HG03378 (cell line): ENCODE measurements around the gene SEMA4D.

Experiments
- ATAC-seq: cut with Tn5 transposase; IDR thresholded peaks from one replicate; pipeline ENCODE4 v1.9.1; 2021; ENCODE audit warnings: mild to moderate bottlenecking, moderate library complexity; ENCODE audit not compliant: unreplicated experiment

SEMA4D gene

DNA sequence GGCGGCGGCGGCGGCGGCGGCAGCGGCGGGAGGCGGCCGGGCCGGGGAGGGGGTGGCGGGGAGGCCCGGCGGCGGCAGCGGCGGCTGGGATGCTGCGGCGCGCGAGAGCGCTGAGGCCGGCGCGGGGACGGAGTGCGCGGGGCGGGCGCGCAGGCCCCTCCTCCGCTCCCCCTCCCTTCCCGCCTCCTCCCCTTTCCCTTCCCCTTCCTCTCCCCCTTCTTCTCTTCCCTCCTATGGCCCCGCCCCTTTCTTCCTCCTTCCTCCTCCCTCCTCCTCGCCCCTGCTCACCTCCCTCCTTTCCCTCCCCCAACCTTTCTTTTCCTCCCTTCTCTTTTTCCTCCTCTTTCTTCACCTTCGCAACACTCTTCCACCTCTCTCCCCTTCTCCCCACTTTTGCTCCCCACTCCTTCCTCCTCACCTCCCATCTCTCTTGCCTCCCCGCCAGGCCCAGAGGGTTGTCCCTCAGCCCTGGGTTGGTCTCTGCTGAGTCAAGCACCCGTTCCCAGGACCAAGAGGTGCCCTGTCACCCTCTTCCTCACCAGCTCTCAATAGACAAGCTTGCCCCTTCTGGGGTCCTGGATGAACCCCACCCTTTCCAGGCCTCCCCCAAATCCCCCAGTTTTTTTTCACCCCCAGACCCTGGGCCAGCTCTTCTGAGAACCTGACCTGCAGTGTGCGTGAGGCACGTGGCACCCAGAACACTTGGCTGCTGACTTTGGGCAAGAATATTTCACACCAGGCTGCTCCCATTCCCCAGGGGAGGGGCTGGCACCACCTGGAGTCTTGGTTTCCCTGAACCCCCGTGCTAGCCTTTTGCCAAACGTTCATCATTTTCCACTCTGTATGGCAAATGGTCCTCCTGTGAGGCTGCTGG is at the start of gene SEMA4D:
TSS of gene SEMA4D (minus strand) at position 136 of the 874 bp plus-strand sequence. CDS start 92,657 bp downstream, outside the sequence.
- ATAC-seq: no peak

DNA sequence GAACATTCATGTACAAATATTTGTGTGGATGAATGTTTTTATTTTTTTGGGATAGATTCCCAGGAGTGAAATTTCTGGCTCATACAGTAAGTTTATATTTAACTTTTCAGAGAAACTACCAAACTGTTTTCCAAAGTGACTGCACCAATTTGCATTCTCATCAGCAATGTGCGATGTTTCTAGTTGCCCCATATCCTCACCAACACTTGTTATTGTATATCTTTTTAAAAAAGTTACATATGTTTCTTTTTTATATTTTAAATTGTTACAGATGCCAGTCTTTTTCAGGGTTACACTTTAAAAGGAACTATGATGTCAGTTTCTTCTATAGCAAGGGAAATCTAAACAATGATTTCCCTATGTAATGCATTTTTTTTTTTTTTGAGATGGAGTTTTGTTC is 49.1 kb upstream of the SEMA4D start:
- ATAC-seq: no peak

GRCh38 chr9:89544279-89544661 is 46.4 kb upstream of the SEMA4D start:
- ATAC-seq: no peak

- ATAC-seq: no peak
Observed at GRCh38 chr9:89543621-89544278, 45.8 kb upstream of the SEMA4D start.

- ATAC-seq: no peak
Observed at GRCh38 chr9:89543111-89543510, 45.2 kb upstream of the SEMA4D start.

DNA sequence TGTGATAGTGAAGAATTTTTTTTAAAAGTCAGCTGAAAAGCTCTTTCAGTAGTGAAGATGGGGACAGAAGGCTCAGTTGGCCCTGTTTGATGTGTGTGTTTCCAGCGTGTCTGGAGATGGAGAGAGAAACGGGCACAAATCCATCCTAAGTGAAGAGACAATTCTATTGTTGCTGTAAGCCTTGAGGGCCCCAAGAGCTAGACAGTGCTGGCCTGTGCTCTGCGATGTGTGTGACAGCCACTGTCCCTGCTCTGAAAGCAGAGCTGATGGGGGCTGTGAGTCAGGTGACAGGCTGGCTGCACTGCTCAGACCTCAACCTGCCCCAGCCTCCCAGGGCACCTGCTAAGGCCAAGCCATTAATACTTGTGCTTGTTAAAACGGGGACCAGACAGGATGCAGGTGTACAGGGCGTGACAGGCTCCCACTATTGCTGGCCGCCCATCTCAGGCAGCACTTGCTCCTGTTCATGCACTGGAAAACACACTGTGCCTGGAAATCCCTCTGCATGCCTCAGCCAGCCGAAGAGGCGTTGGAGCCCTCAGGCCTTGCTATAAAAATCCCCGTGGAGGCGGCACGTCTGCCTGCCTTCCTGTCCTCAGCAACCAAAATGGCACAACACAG is 44.6 kb upstream of the SEMA4D start:
- ATAC-seq: no peak

DNA sequence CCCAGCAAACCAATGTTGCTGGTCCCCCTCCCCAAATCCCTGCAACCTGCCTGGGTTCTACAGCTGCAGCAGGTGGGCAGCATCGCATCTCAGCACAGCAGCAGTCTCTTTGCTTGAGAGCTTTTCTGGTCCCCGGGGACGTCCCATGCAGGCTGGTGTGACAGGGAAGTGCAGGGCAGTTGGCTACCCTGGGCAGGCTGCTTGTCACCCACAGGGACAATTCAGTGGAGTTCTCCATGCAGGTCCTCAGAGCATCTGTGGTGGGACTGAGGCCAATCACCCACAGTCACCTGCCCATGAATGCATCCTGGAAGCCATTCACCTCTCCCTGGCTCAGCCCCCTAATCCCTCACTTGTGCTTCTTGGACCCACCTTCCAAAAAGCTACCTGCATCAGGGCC is 43.9 kb upstream of the SEMA4D start:
- no peak for ATAC-seq

DNA sequence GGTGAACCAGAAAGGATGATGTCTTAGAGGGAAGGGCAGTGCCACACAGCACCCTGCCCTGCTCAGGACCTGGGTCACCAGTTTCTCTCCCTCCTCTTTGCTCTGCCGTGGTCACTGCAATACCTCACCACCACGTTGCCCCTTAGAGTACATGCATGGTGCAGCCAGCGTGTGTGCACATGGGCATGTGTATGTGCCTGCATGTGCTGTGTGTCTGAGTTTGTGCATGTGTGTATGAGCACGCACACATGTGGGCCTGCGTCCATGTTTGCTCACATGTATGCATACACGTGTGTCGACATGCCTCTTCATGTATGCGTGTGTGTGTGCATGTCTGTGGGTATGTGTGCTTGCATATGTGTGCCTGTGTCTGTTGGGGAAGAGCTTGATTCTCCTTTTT is 41.5 kb upstream of the SEMA4D start:
- ATAC-seq: no peak

DNA sequence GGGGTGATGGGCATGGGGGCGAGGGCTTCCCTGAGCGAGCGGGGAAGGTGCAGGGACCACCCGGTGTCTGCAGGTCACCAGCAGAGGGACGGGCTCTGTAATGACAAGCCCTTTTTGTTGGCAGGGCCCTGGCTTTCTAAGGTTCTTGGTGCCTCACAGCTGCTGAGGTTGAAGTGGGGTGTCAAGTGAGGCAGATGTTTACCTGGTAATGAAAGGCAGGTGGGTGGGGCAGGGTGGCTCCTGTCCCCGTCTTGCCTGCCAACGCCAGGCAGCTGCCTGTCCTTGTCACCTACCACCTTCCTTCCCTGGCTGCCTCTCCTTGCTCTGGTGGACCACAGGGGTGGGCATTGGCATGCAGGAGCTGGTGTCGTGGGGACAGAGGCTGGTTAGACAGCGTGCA is 41.0 kb upstream of the SEMA4D start:
- no peak for ATAC-seq

GRCh38 chr9:89537166-89537565 is 39.3 kb upstream of the SEMA4D start:
- no peak for ATAC-seq

- ATAC-seq: peak; percentile 26
Observed at GRCh38 chr9:89536600-89536999, 38.7 kb upstream of the SEMA4D start.

GRCh38 chr9:89536145-89536574 is 38.2 kb upstream of the SEMA4D start:
- peak; percentile 64 for ATAC-seq

DNA sequence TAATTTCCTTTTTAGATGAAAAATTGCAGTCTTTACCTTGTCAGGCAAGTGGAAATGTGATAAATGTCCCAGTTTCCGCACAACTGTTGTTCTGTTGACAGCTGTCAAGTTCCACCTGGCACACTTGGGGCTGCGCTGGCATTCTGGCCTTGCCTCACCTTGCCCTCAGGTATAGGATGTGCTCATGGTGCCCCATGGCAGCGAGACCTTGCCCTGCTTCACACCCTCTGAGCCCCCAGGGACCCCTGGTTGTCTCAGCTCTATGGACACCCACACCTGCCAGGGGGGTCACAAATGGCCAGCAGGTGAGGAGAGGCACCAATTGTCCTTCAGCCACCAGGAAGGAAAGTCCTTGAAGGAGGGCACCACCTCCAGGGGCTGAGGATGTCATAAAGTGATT is 37.5 kb upstream of the SEMA4D start:
- ATAC-seq: no peak

DNA sequence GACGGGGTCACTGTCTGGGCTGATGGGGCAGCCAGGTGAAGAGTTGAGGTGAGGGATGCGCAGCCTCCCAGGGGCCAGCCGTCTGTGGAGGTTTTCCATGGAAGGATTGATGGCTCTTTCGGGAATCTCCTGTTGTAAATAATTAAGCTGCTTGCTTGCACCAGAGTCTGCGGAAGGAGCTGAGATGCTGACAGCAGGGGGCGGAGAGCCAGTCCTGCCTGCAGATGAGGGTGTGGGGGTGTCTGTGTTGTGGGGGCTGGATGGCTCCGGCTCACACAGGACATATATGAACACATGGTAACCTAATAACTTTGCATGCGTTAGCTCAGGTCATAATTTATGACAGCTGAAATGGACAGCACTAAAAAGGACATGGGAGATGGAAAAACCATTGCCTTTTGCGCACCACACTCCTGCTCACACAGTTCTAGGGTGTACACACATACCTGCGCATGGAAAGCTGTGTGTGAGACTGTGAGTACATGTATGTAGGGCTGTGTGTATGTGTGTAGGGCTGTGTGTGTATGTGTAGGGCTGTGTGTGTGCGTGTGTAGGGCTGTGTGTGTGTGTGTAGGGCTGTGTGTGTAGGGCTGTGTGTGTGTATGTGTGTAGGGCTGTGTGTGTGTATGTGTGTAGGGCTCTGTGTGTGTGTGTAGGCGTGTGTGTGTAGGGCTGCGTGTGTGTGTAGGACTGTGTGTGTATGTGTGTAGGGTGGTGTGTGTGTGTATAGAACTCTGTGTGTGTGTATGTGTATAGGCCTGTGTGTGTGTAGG is 36.8 kb upstream of the SEMA4D start:
- ATAC-seq: no peak

DNA sequence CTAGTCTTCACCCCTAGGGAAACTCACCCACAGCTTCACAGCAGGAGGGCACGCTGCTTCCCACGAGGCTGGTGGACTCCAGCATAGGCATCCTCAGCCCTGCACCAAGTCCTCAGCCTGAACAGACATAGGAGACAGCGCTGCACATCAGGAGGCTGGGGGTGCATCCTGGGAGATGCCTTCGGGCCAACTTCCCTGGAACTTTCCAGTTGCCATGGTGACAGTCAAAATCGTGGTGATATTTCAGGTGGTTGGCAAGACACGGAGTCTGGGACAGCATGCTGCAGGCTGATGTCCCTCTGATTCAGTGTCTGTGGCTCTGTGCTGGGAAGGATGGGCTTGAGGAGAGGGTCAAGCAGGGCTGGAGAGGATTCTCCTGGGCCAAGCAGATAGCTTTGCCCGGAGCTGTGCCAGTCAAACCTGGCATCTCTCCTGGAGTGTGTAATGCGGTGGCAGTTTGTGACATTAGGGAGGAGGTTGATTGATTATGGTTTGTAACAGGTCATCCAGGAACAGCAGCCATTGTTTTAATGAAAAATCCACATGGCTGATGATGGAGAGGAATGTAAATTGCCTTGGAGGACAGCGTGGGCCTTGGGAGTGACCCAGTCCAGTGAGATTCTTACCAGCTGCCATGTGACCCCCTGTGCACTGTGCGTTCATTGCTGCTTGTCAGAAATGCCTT is 35.6 kb upstream of the SEMA4D start:
- ATAC-seq: no peak

DNA sequence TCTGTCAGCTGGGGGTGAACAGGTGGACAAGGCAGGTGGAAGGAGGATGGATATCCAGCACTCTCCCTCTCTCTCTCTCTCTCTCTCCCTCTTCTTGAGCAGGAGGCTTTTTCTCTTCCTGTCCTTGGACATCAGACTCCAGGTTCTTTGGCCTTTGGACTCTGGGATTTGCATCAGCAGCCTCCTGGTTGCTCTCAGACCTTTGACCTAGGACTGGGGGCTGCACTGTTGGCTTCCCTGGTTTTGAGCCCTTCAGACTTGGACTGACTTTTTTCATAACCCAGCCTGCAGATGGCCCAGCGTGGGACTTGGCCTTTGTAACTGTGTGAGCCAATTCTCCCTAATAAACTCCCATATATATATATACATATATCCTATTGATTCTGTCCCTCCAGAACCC is 35.0 kb upstream of the SEMA4D start:
- ATAC-seq: no peak

- no peak for ATAC-seq
Observed at GRCh38 chr9:89532478-89532877, 34.6 kb upstream of the SEMA4D start.

DNA sequence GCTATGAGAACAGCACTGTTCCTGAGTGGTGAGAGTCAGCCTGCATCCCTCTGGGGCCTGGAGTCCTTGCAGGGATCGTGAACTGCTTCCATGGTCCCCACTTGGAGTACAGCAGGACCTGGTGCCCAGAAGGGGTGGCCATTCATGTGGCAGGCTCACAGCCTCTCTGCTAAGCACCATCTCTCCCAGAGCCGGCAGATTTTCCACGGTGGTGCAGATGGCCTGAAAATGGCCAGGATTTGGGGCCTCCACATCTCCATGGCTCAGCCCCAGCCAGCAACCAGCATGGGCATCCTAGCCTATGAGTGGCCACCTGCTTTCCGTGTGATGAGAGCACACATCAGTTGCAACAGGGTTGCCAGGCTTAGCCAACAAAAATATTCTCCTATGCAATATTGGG is 33.9 kb upstream of the SEMA4D start:
- no peak for ATAC-seq

GRCh38 chr9:89530726-89531125 is 32.8 kb upstream of the SEMA4D start:
- no peak for ATAC-seq

GRCh38 chr9:89529243-89530035 is 31.5 kb upstream of the SEMA4D start:
- ATAC-seq: no peak
